Common myeloid progenitor, CD34-positive (primary cell): ENCODE data around the gene MYO18B.

Source experiments
- CTCF ChIA-PET: fragments of 350-600 bp; sonication (Branson Sonifier 250); formaldehyde crosslinking; loops from one replicate; lab custom pipeline; 2021; ENCODE audit warnings: antibody characterized with exemption; lab: Charles Lee
- POLR2A ChIA-PET: fragments of 350-600 bp; sonication (Branson Sonifier 250); formaldehyde crosslinking; loops from one replicate; lab custom pipeline; 2021; ENCODE audit warnings: antibody characterized with exemption; lab: Charles Lee
- DNase-seq, 3 donors: peaks; one replicate each; pipeline versions ENCODE4 v3.0.0 to v3.0.0-alpha.2; 2013
- H3K27ac ChIP-seq, 2 experiments: 1 replicate in 1 of 2; 2 replicates in 1 of 2; pipeline ENCODE4 v1.7.0; 2013; ENCODE audit warnings: inconsistent platforms in 2 of 2, low read length in 2 of 2, mild to moderate bottlenecking in 2 of 2, low read depth in 1 of 2, moderate library complexity in 1 of 2; ENCODE audit not compliant: severe bottlenecking in 2 of 2, insufficient read depth in 1 of 2, poor library complexity in 1 of 2
- H3K27me3 ChIP-seq, 5 experiments: replicated peaks in 2 of 5; 1 replicate in 3 of 5; 2 replicates in 2 of 5; pipeline versions ENCODE4 v1.6.1 to v1.7.0; 2013; ENCODE audit warnings: low read length in 4 of 5, mild to moderate bottlenecking in 2 of 5, moderate library complexity in 2 of 5, inconsistent platforms in 1 of 5; ENCODE audit not compliant: insufficient read depth in 5 of 5, control insufficient read depth in 4 of 5
- H3K36me3 ChIP-seq, 4 experiments: 1 replicate in 2 of 4; 2 replicates in 2 of 4; pipeline versions ENCODE4 v1.6.1 to v1.7.0; 2013; ENCODE audit warnings: low read length in 3 of 4, control low read depth in 1 of 4, mild to moderate bottlenecking in 1 of 4; ENCODE audit not compliant: control insufficient read depth in 4 of 4, insufficient read depth in 4 of 4
- H3K4me1 ChIP-seq, 4 experiments: 1 replicate in 3 of 4; 2 replicates in 1 of 4; pipeline versions ENCODE4 v1.6.1 to v1.7.1; 2013; ENCODE audit warnings: low read length in 3 of 4, mild to moderate bottlenecking in 3 of 4, control low read depth in 1 of 4, inconsistent platforms in 1 of 4, moderate library complexity in 1 of 4; ENCODE audit not compliant: control insufficient read depth in 4 of 4, insufficient read depth in 4 of 4; ENCODE audit errors: control extremely low read depth in 1 of 4
- H3K4me3 ChIP-seq, 7 experiments: 1 replicate in 4 of 7; 2 replicates in 3 of 7; pipeline versions ENCODE4 v1.5.1 to v1.7.0; 2013; ENCODE audit warnings: mild to moderate bottlenecking in 7 of 7, low read length in 6 of 7, moderate library complexity in 6 of 7, inconsistent platforms in 2 of 7, low read depth in 2 of 7, control low read depth in 1 of 7; ENCODE audit not compliant: insufficient read depth in 4 of 7, control insufficient read depth in 1 of 7; ENCODE audit errors: extremely low read depth in 1 of 7
- H3K9me3 ChIP-seq, 5 experiments: 1 replicate in 4 of 5; 2 replicates in 1 of 5; pipeline versions ENCODE4 v1.6.1 to v1.7.1; 2013; ENCODE audit warnings: low read length in 4 of 5, mild to moderate bottlenecking in 2 of 5, inconsistent platforms in 1 of 5, low read depth in 1 of 5, moderate library complexity in 1 of 5; ENCODE audit not compliant: control insufficient read depth in 4 of 5, insufficient read depth in 2 of 5; ENCODE audit errors: control extremely low read depth in 1 of 5
- WGBS: methylation state at CpG from one replicate; pipeline ENCODE4 v1.1.5; 2013; ENCODE audit not compliant: insufficient coverage; 5-methylcytosine and 5-hydroxymethylcytosine counted together

Gene MYO18B

DNA sequence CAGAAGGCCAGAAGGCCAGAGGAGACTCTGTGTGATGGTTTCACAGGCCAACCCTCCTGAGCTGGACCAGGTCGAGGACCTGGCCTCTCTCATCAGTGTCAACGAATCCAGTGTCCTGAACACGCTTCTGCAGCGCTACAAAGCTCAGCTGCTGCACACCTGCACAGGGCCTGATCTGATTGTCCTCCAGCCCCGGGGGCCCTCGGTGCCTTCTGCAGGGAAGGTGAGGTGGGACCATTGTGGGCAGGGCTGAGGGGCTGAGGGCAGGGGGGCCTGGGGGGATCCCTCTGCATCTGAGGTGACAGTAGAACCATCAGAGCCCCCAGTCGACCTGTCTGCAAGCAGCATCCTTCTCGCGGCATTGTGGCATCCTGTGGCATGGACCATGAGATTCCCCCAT is 30.3 kb downstream of the MYO18B start:
- POLR2A ChIA-PET: no interaction called here
- Histone ChIP-seq H3K27me3 (peaks cover 0 to 3% (median 0%) of the 10 kb centered on the region in 5 experiments), H3K9me3 (peaks cover 0 to 1% (median 0%) of the 10 kb centered on the region in 5 experiments), H3K4me1 (no peaks in the 10 kb centered on the region), H3K27ac (no peak overlapping the region), H3K36me3 (no peaks in the 10 kb centered on the region), H3K4me3 (no peak overlapping the region)
- WGBS: 79% methylated on average over 7 of the region's 9 CpGs
- CTCF ChIA-PET: interaction anchor here (1.1 to 2.5 kb wide), 9 partner anchors 10 to 571 kb away, joined by 3 to 17 read pairs (median 4); partner anchors contain the start of gene CRYBB3
- no peak for DNase-seq

DNA sequence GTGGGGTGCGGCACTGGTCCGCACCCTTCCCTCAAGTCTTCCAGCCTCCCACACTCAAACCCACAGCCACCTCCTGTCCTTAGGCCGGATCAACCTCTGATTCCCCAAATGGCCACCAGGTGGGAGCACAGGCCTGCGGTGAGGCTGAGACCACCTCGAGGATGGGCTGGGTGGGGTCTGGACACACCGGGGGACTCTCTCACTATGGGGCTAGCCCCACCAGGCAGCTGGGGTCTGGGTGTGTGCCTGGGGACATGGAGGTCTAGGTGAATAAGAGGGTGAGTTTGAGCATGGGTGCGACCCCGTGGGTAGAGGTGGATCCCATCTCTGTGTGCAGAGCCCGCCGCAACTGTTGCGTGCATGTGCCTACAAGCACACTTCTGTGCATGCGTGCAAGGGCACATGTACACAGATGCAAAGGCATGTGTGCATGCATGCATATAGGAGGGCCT is 32.6 kb downstream of the MYO18B start:
- H3K27me3 ChIP-seq: peaks cover 0 to 3% (median 0%) of the 10 kb centered on the region in 5 experiments
- CTCF ChIA-PET: interaction anchor here (0.5 to 2.2 kb wide), 4 partner anchors 100 to 556 kb away, joined by 3 to 9 read pairs (median 5); no protein-coding TSS in a partner anchor
- POLR2A ChIA-PET: no interaction called here
- no peaks in the 10 kb centered on the region for H3K36me3 ChIP-seq
- 65% methylated on average over 8 of the region's 12 CpGs for WGBS
- H3K9me3 ChIP-seq: no peaks in the 10 kb centered on the region
- no peak overlapping the region for H3K27ac ChIP-seq
- peaks cover 0 to under 1% (median 0%) of the 10 kb centered on the region in 4 experiments for H3K4me1 ChIP-seq
- H3K4me3 ChIP-seq: no peak overlapping the region
- DNase-seq: peak; percentile 9 to 14 (median 14)

DNA sequence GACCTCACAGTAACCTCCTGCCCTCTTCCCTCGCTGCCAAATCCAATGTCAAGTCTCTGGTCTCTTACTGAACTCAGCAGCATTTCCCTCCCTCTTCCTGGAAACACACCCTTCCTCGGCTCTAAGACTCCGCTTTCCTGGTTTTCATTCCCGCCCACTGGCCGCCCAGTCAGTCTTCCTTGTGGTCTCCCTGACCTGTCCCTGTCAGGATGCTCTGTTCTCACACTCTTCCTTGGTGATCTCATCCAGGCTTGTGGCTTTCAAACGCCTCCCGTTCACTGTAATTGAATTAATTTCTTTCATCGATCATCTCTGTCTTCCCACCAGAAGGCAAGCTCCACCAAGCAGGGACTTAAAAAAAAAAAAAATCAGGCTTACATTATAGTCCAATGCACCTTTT is 33.5 kb downstream of the MYO18B start:
- POLR2A ChIA-PET: no interaction called here
- CTCF ChIA-PET: interaction anchor here (0.6 kb wide), 1 partner anchor 227 kb away, joined by 3 read pairs; no protein-coding TSS in a partner anchor
- 83% methylated on average over 7 of the region's 8 CpGs for WGBS
- no peak for DNase-seq
- Histone ChIP-seq H3K36me3 (no peaks in the 10 kb centered on the region), H3K9me3 (no peaks in the 10 kb centered on the region), H3K27ac (no peak overlapping the region), H3K27me3 (peaks cover 0 to 3% (median 0%) of the 10 kb centered on the region in 5 experiments), H3K4me1 (peaks cover 0 to 2% (median 0%) of the 10 kb centered on the region in 4 experiments), H3K4me3 (no peak overlapping the region)

DNA sequence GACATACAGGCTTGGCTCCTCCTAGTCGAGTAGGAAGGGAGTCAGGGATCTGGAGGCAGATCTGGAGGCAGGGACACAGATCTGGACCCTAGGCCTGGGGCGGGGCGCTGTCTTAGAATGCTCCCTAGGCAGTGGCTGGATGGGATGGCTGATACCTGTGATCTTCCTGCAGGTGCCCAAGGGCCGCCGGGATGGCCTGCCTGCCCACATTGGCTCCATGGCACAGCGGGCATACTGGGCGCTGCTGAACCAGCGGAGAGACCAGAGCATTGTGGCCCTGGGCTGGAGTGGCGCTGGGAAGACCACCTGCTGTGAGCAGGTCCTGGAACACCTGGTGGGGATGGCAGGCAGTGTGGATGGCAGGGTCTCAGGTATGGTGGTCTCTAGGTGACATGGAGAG is 35.4 kb downstream of the MYO18B start:
- Histone ChIP-seq H3K4me3 (no peak overlapping the region), H3K9me3 (no peaks in the 10 kb centered on the region), H3K4me1 (peaks cover 0 to 2% (median 0%) of the 10 kb centered on the region in 4 experiments), H3K36me3 (no peaks in the 10 kb centered on the region), H3K27me3 (peaks cover 0 to 3% (median 0%) of the 10 kb centered on the region in 5 experiments), H3K27ac (no peak overlapping the region)
- POLR2A ChIA-PET: no interaction called here
- CTCF ChIA-PET: interaction anchor here (0.6 to 1.3 kb wide), 2 partner anchors 530 to 589 kb away, joined by 3 read pairs; no protein-coding TSS in a partner anchor
- WGBS: 91% methylated on average over 9 of the region's 9 CpGs
- DNase-seq: no peak

DNA sequence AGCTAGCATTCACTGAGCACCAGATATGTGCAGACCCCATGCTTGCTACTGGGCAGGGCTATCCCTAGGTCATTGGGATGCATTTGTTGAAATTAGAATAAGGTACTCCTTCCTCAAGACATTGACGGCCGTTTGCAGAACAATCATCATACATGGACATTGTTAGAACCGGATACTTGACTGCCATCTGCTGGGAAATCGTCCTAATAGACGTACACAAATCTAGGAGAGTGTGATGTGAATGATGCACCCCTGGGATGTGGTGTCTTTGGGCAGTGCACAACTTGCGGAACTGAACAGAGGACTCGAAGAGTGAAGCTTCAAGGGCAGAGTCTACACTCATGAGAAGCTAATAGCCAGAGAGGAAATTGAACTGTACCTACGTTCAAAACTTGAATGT is 35.9 kb downstream of the MYO18B start:
- peaks cover 0 to 3% (median 0%) of the 10 kb centered on the region in 5 experiments for H3K27me3 ChIP-seq
- H3K9me3 ChIP-seq: no peaks in the 10 kb centered on the region
- H3K4me1 ChIP-seq: peaks cover 0 to 2% (median 0%) of the 10 kb centered on the region in 4 experiments
- H3K27ac ChIP-seq: no peak overlapping the region
- WGBS: 59% methylated on average over 8 of the region's 8 CpGs
- CTCF ChIA-PET: interaction anchor here (1.3 kb wide), 1 partner anchor 589 kb away, joined by 3 read pairs; no protein-coding TSS in a partner anchor
- peak; percentile 13 to 44 (median 35) for DNase-seq
- H3K4me3 ChIP-seq: no peak overlapping the region
- POLR2A ChIA-PET: no interaction called here
- H3K36me3 ChIP-seq: no peaks in the 10 kb centered on the region

DNA sequence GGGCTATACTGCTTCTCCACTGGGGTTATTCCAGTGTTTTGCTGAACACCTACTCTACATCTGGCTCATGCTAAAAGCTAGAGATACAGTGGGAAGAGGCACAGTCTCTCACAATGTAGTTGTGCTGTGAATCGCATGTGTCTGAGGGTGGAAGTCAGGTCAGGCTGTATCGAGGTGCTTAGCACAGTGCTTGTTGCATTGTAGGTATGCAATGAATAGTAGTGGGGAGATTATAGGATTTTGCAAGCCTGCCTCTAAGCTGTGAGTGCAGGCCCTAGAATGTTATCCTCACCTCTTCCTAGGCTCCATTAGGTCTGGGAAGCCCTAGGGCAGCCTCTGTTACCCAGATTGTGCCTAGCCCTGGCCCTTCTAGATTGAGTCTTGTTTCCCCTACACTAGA is 37.4 kb downstream of the MYO18B start:
- no peaks in the 10 kb centered on the region for H3K9me3 ChIP-seq
- H3K36me3 ChIP-seq: no peaks in the 10 kb centered on the region
- no peak overlapping the region for H3K27ac ChIP-seq
- no peak overlapping the region for H3K4me3 ChIP-seq
- ChIA-PET CTCF (interaction anchor here (0.8 kb wide), 1 partner anchor 11 kb away, joined by 4 read pairs; no protein-coding TSS in a partner anchor), POLR2A (no interaction called here)
- peaks cover 0 to 2% (median 0%) of the 10 kb centered on the region in 4 experiments for H3K4me1 ChIP-seq
- WGBS: 95% methylated on average over 2 of the region's 2 CpGs
- no peak for DNase-seq
- peaks cover 0 to 3% (median 0%) of the 10 kb centered on the region in 5 experiments for H3K27me3 ChIP-seq

DNA sequence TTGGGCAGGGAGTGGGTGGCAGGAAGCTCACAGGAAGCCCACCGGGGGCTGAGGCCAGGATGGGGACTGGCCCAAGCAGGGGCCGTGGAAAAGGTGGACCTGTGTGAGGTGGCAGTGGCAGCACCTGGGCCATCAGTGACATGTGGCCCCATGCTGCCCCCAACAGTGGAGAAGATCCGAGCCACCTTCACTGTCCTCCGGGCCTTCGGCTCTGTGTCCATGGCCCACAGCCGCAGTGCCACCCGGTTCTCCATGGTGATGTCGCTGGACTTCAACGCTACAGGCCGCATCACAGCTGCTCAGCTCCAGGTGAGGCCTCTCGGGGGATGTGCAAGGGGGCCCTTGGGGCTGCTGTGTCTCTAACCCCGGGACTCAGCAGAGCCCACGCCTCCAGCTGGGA is 37.9 kb downstream of the MYO18B start:
- Histone ChIP-seq H3K27ac (no peak overlapping the region), H3K27me3 (peaks cover 0 to 3% (median 0%) of the 10 kb centered on the region in 5 experiments), H3K4me1 (peaks cover 0 to 2% (median 0%) of the 10 kb centered on the region in 4 experiments), H3K4me3 (no peak overlapping the region), H3K9me3 (no peaks in the 10 kb centered on the region), H3K36me3 (no peaks in the 10 kb centered on the region)
- DNase-seq: no peak
- ChIA-PET CTCF (interaction anchor here (0.8 kb wide), 1 partner anchor 12 kb away, joined by 4 read pairs; no protein-coding TSS in a partner anchor), POLR2A (no interaction called here)
- 82% methylated on average over 10 of the region's 13 CpGs for WGBS
